K562 (cell line): Measurements from ENCODE around the gene PPP1R12C.

Experiments used
- ARID2 ChIP-seq: fragments of 450-650 bp; IDR thresholded peaks from 2 replicates; pipeline ENCODE4 v1.6.1; 2017; ENCODE audit warnings: antibody characterized with exemption, mild to moderate bottlenecking
- CTCF ChIP-seq, 3 experiments: IDR thresholded peaks in 2 of 3; conservative IDR thresholded peaks in 1 of 3; 2 replicates each; pipeline ENCODE4 v1.5.1; 2011 to 2012; ENCODE audit warnings: low read length in 3 of 3, mild to moderate bottlenecking in 3 of 3, control low read depth in 2 of 3, improper control_type of control experiment in 1 of 3, inconsistent platforms in 1 of 3, low read depth in 1 of 3, mixed read lengths in 1 of 3, moderate library complexity in 1 of 3; ENCODE audit not compliant: insufficient read depth in 2 of 3
- HDGF ChIP-seq: fragments of 450-650 bp; IDR thresholded peaks from 2 replicates; pipeline ENCODE4 v1.6.1; 2016
- HMG20B ChIP-seq: fragments of 250-450 bp; sonication (Bioruptor Pico); IDR thresholded peaks from 2 replicates; pipeline ENCODE4 v1.5.0; 2021; ENCODE audit warnings: mild to moderate bottlenecking
- KAT2B ChIP-seq: IDR thresholded peaks from one replicate; pipeline ENCODE4 v1.6.1; 2012; ENCODE audit warnings: low read depth, mild to moderate bottlenecking, control low read depth, inconsistent platforms, low read length, moderate library complexity
- MEF2D ChIP-seq: conservative IDR thresholded peaks from 2 replicates; pipeline ENCODE4 v1.6.1; 2016; ENCODE audit warnings: low read depth, missing genetic modification characterization, missing compliant biosample characterization
- TAF1 ChIP-seq: IDR thresholded peaks from 2 replicates; pipeline ENCODE4 v1.6.1; 2011; ENCODE audit warnings: mild to moderate bottlenecking, low read length, moderate library complexity; ENCODE audit not compliant: insufficient read depth, control insufficient read depth, severe bottlenecking; ENCODE audit errors: extremely low read depth
- TAF15 ChIP-seq: fragments of 200-400 bp; formaldehyde crosslinking; IDR thresholded peaks from 2 replicates; pipeline ENCODE4 v1.6.1; 2017; ENCODE audit warnings: mild to moderate bottlenecking, low read depth, low read length, moderate library complexity
- YY1 ChIP-seq, 3 experiments: IDR thresholded peaks; 2 replicates each; pipeline ENCODE4 v1.6.1; 2011; ENCODE audit warnings: low read length in 2 of 3, mild to moderate bottlenecking in 2 of 3, moderate library complexity in 2 of 3, borderline replicate concordance in 1 of 3, control low read depth in 1 of 3, low read depth in 1 of 3; ENCODE audit not compliant: insufficient read depth in 3 of 3, insufficient replicate concordance in 2 of 3, control insufficient read depth in 1 of 3, insufficient read length in 1 of 3; ENCODE audit errors: extremely low read depth in 1 of 3
- ZNF165 ChIP-seq: fragments of 250-450 bp; sonication (Bioruptor Pico); IDR thresholded peaks from 2 replicates; pipeline ENCODE4 v1.4.0; 2020; ENCODE audit warnings: borderline replicate concordance

- no peak for TF ChIP-seq ARID2
- no peak for TF ChIP-seq HMG20B (CRISPR knock-in tag)
- TF ChIP-seq HDGF, result no peak
- no peak for TF ChIP-seq TAF15
- no peak for TF ChIP-seq CTCF (IDR thresholded peaks at IDR 0.05 in 2 of 3, conservative IDR thresholded peaks at IDR 0.05 in 1 of 3; ENCODE audit: insufficient read depth in 2 of 3, low read depth in 1 of 3, low read length in 3 of 3)
- no peak for TF ChIP-seq MEF2D
- TF ChIP-seq TAF1, result no peak
- no peak for TF ChIP-seq ZNF165 (CRISPR knock-in tag)
- TF ChIP-seq YY1 (IDR thresholded peaks at IDR 0.05; ENCODE audit: borderline replicate concordance in 1 of 3, control insufficient read depth in 1 of 3, extremely low read depth in 1 of 3, insufficient read depth in 3 of 3, insufficient read length in 1 of 3, insufficient replicate concordance in 2 of 3, low read depth in 1 of 3, low read length in 2 of 3), result no peak
- TF ChIP-seq KAT2B, result no peak
Observed at GRCh38 chr19:55083004-55083850, 34.2 kb downstream of the PPP1R12C start.
